Prostate gland (tissue), 2 donors: ENCODE data around the gene SPOCK1. TPM values are rescaled to one million over a fixed set of nuclear protein-coding genes. Genes with fewer than 3 reads are reported as not detected.

Experiments used
- DNase-seq: peaks from one replicate; pipeline ENCODE4 v3.0.0-alpha.2; 2019; ENCODE audit warnings: low spot score
- H3K27ac ChIP-seq, 2 donors: fragments of 200-600 bp; sonication (generic); 2 replicates each; pipeline ENCODE4 v1.5.1; 2017 to 2019
- H3K27me3 ChIP-seq: fragments of 200-600 bp; sonication (generic); replicated peaks from 2 replicates; pipeline ENCODE4 v1.5.1; 2019; ENCODE audit not compliant: insufficient read depth
- H3K36me3 ChIP-seq, 2 donors: fragments of 200-600 bp; sonication (generic); 1 replicate in 1 of 2; 2 replicates in 1 of 2; pipeline versions ENCODE4 v1.5.1 to v1.8.1; 2017 to 2019
- H3K4me1 ChIP-seq: fragments of 200-600 bp; sonication (generic); replicated peaks from 2 replicates; pipeline ENCODE4 v1.5.1; 2019
- H3K4me3 ChIP-seq, 2 donors: fragments of 200-600 bp; sonication (generic); 2 replicates each; pipeline ENCODE4 v1.5.1; 2017 to 2019
- H3K9me3 ChIP-seq: fragments of 200-600 bp; sonication (generic); 2 replicates; pipeline ENCODE4 v1.5.1; 2017
- POLR2A ChIP-seq: fragments of 450-650 bp; IDR thresholded peaks from one replicate; pipeline ENCODE4 v1.6.1; 2016; ENCODE audit warnings: antibody characterized with exemption, mild to moderate bottlenecking
- POLR2AphosphoS5 ChIP-seq: sonication (generic); formaldehyde crosslinking; IDR thresholded peaks from one replicate; pipeline ENCODE4 v1.6.1; 2017; ENCODE audit warnings: antibody characterized with exemption
- WGBS: methylation state at CpG from one replicate; pipeline ENCODE4 v1.1.5; 2018; 5-methylcytosine and 5-hydroxymethylcytosine counted together
- intact Hi-C: fragments of 100-400 bp; cut with DNase I; formaldehyde crosslinking; loops from one replicate; pipeline ENCODE4 v1.14.2; 2022
- total RNA-seq, 2 donors: library from RNA; depleted of rRNA; stranded (reverse); fragments of >200 nt; gene quantifications; one replicate each; pipeline ENCODE4 v1.1.0, GENCODE V29; 2016
- TF ChIP-seq, protein P1 (sequence below), 4 experiments: fragments of 200-600 bp in 2 of 4; fragments of 450-650 bp in 2 of 4; sonication (generic) in 2 of 4; IDR thresholded peaks; 1 replicate in 3 of 4; 2 replicates in 1 of 4; pipeline ENCODE4 v1.5.1; 2016 to 2019; ENCODE audit warnings: antibody characterized with exemption in 4 of 4, mild to moderate bottlenecking in 2 of 4, moderate library complexity in 2 of 4

SPOCK1 gene
- total RNA-seq, 2 donors from 2014 or later = 89.4 to 92.9 TPM

DNA sequence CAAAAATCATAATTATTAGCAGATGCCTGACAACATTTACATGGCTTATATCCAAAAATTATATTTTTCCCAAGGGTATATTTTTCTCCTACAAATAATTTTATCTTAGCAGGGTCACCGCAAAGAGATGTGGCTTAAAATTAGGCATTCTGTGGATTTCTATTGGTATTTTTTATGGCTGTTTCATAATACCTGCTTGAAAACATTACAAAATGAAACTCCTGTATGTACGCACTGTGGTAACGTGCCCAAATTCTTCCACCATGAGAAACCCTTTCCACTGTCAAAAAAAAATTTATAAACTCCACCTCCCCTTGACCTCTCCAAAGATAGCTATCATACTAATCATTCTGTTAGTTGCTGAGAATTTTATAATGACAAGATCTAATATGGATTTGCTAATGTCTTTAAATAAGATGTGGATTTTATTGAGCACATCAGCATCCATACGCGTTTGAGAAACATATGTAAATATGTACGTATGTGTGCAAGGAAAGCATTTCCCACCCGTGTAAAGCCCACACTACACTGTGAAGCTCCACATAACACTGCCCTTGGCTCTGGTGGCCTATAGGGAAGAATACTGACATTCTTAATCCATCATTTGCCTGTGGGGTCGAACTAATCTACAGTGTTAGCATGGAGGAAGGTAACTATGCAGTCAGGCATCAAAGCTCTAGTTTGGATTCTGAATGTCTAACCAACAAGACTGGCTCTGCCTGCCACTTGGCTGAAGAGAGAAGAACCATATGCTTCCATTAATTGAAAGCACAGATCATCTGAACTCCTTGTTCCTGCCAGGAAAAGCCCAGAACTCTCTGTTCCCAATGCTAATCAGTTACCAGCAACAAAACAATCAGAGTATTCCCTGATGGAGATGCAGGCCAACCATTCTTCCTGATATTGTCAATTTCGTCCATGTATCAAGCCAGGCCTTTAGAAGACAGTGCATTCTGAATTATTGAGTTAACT is 244.7 kb downstream of the SPOCK1 start:
- Histone ChIP-seq H3K36me3 (no peaks in the 10 kb centered on the region), H3K9me3 (no peaks in the 10 kb centered on the region), H3K4me3 (no peak overlapping the region), H3K27me3 (no peaks in the 10 kb centered on the region), H3K27ac (peak overlapping the region; percentile 50 to 59), H3K4me1 (no peaks in the 10 kb centered on the region)
- TF ChIP-seq, protein P1, sequence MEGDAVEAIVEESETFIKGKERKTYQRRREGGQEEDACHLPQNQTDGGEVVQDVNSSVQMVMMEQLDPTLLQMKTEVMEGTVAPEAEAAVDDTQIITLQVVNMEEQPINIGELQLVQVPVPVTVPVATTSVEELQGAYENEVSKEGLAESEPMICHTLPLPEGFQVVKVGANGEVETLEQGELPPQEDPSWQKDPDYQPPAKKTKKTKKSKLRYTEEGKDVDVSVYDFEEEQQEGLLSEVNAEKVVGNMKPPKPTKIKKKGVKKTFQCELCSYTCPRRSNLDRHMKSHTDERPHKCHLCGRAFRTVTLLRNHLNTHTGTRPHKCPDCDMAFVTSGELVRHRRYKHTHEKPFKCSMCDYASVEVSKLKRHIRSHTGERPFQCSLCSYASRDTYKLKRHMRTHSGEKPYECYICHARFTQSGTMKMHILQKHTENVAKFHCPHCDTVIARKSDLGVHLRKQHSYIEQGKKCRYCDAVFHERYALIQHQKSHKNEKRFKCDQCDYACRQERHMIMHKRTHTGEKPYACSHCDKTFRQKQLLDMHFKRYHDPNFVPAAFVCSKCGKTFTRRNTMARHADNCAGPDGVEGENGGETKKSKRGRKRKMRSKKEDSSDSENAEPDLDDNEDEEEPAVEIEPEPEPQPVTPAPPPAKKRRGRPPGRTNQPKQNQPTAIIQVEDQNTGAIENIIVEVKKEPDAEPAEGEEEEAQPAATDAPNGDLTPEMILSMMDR (IDR thresholded peaks at IDR 0.05) = no peak
- no peak for TF ChIP-seq POLR2A
- peak; percentile 73 for TF ChIP-seq POLR2AphosphoS5
- WGBS = 59% methylated on average over 9 of the region's 9 CpGs
- intact Hi-C loops = loop anchor here (5.0 kb wide), 1 partner anchor 63 kb away; no protein-coding TSS in a partner anchor
- DNase-seq = peak; percentile 15

DNA sequence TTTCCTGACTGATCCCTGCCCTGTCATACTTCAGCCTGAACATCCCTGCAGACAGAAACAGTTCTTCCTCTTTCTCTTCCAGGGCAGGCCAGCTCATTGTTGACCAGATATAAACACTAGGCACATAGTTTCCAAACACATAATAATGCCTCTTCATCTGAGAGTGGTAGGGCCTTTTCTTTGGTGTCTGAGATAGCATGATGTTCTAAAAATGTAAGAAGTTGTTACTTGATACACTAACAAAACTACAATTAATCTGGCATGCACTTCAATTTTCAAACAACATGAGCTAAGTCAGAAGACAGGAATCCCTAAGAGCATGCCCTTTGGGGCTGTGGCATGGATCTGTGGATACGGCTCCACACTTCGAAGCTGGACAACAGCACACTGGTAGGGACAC is 246.6 kb downstream of the SPOCK1 start:
- 78% methylated on average over 2 of the region's 2 CpGs for whole genome bisulfite sequencing
- Histone ChIP-seq H3K27ac (peak overlapping the region in 1 of 2 donors; percentile 15), H3K27me3 (no peaks in the 10 kb centered on the region), H3K9me3 (no peaks in the 10 kb centered on the region), H3K4me3 (no peak overlapping the region), H3K4me1 (no peaks in the 10 kb centered on the region), H3K36me3 (no peaks in the 10 kb centered on the region)
- TF ChIP-seq POLR2A = no peak
- DNase-seq = no peak
- intact Hi-C loops = loop anchor here (5.0 kb wide), 1 partner anchor 65 kb away; no protein-coding TSS in a partner anchor

DNA sequence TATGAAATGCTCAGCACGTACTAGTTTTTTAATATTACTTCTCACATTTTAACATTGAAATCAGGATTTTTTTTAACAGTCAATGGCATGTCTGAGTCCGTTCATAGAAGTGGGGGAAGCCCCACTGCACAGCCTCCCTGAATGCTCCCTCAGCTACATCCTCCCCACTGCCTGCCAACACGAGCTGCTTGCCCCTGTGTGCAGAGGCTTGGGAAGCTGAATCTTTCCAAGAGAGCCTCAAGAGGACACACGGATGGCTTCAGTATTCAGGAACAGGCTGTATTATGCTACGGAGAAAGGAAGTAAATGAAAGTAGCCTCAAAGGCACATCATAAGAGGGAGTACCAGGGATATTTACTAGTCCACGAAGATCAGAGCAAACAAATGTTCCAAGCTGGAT is 248.7 kb downstream of the SPOCK1 start:
- H3K27me3 ChIP-seq = no peaks in the 10 kb centered on the region
- intact Hi-C loops = loop anchor here (5.0 kb wide), 1 partner anchor 67 kb away; no protein-coding TSS in a partner anchor
- WGBS = 51% methylated on average over 6 of the region's 6 CpGs
- peak overlapping the region; percentile 21 to 30 for H3K27ac ChIP-seq
- H3K4me1 ChIP-seq = no peaks in the 10 kb centered on the region
- DNase-seq = no peak
- no peak overlapping the region for H3K4me3 ChIP-seq
- H3K9me3 ChIP-seq = no peaks in the 10 kb centered on the region
- H3K36me3 ChIP-seq = no peaks in the 10 kb centered on the region
- TF ChIP-seq, protein P1 (IDR thresholded peaks at IDR 0.05) = no peak
- no peak for TF ChIP-seq POLR2AphosphoS5

- intact Hi-C loops = no loop called here
- 99% methylated on average over 3 of the region's 3 CpGs for WGBS
- TF ChIP-seq, protein P1 (IDR thresholded peaks at IDR 0.05) = no peak
- TF ChIP-seq POLR2AphosphoS5 (no peak), POLR2A (no peak)
These were observed 250.6 kb downstream of the SPOCK1 start for GRCh38 chr5:137248527-137248926.

DNA sequence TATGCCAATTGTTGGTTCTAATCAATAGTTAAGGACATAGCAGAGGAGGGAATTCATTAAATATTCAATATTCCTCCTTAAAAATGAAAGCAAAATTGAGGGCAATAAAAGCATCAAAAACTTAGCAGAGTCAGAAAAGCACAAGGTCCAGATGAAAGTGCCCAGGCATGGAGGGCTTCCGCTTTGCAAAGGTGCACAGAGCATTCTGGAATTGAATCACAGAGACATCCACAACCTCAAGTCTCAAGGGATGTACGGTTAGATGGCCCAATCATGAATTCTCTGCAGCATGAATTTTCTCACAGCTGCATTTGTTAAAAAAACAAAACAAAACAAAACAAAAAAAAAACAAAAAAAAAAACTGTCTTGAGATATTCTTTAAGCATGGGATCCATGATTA is 253.7 kb downstream of the SPOCK1 start:
- WGBS = 92% methylated on average over 2 of the region's 2 CpGs
- H3K4me3 ChIP-seq = no peak overlapping the region
- no peak overlapping the region for H3K27ac ChIP-seq
- H3K4me1 ChIP-seq = no peaks in the 10 kb centered on the region
- TF ChIP-seq POLR2AphosphoS5 (no peak), POLR2A (no peak)
- TF ChIP-seq, protein P1 (IDR thresholded peaks at IDR 0.05) = no peak
- intact Hi-C loops = no loop called here
- no peaks in the 10 kb centered on the region for H3K9me3 ChIP-seq
- no peaks in the 10 kb centered on the region for H3K27me3 ChIP-seq
- no peak for DNase-seq
- H3K36me3 ChIP-seq = no peaks in the 10 kb centered on the region

More at GRCh38 chr5:137248527-137248926, 250.6 kb downstream of the SPOCK1 start:
- DNase-seq = no peak
- no peaks in the 10 kb centered on the region for H3K9me3 ChIP-seq
- H3K36me3 ChIP-seq = no peaks in the 10 kb centered on the region
- H3K27ac ChIP-seq = no peak overlapping the region
- H3K4me1 ChIP-seq = no peaks in the 10 kb centered on the region
- no peaks in the 10 kb centered on the region for H3K27me3 ChIP-seq
- no peak overlapping the region for H3K4me3 ChIP-seq
